Glutamatergic neuron (in vitro differentiated cells): ENCODE results near the gene SWAP70. TPM values are rescaled to one million over a fixed set of nuclear protein-coding genes. Genes with fewer than 3 reads are reported as not detected.

Source experiments
- DNase-seq: peaks from one replicate; pipeline ENCODE4 v3.0.0; 2022
- H3K27ac Mint-ChIP-seq: one replicate; pipeline ENCODE4 v1.8.0; 2020; ENCODE audit warnings: mild to moderate bottlenecking, mixed read lengths, inconsistent platforms; ENCODE audit not compliant: unreplicated experiment
- H3K27me3 Mint-ChIP-seq: one replicate; pipeline ENCODE4 v1.8.0; 2020; ENCODE audit warnings: mild to moderate bottlenecking, moderate library complexity, mixed read lengths, inconsistent platforms; ENCODE audit not compliant: unreplicated experiment
- H3K36me3 Mint-ChIP-seq: one replicate; pipeline ENCODE4 v1.8.0; 2020; ENCODE audit warnings: mild to moderate bottlenecking, mixed read lengths, inconsistent platforms; ENCODE audit not compliant: unreplicated experiment
- H3K4me1 Mint-ChIP-seq: one replicate; pipeline ENCODE4 v1.8.0; 2020; ENCODE audit warnings: mild to moderate bottlenecking, low read depth, mixed read lengths, inconsistent platforms; ENCODE audit not compliant: unreplicated experiment
- H3K4me3 Mint-ChIP-seq: one replicate; pipeline ENCODE4 v1.8.0; 2020; ENCODE audit warnings: mild to moderate bottlenecking, mixed read lengths, inconsistent platforms; ENCODE audit not compliant: unreplicated experiment
- H3K9me3 Mint-ChIP-seq: one replicate; pipeline ENCODE4 v1.8.0; 2020; ENCODE audit warnings: mild to moderate bottlenecking, moderate library complexity, mixed read lengths, inconsistent platforms; ENCODE audit not compliant: unreplicated experiment
- long read RNA-seq: library from polyadenylated mRNA; unstranded; transcript quantifications from one replicate; pipeline ENCODE4 v2.0.0, GENCODE V29; 2020; ENCODE audit not compliant: unreplicated experiment
- total RNA-seq: library from RNA; stranded (reverse); fragmentation: NEBNext Ultra II Directional; extraction: Animal tissue kit (Norgen Biotek cat#: 25700); gene quantifications from one replicate; pipeline ENCODE4 v1.2.1, GENCODE V29; 2021; ENCODE audit not compliant: unreplicated experiment
- TF ChIP-seq, protein P1 (sequence below): fragments of 200-600 bp; sonication (generic); IDR thresholded peaks from one replicate; pipeline ENCODE4 v1.5.0; 2021; ENCODE audit not compliant: partially characterized antibody, unreplicated experiment

SWAP70 gene
- 8.7 TPM for total RNA-seq
- long read RNA-seq, full-length matches to known transcripts, result 3 of 4 reads
- long read RNA-seq, partial matches to known transcripts, result 0 of 4 reads
- long read RNA-seq, other reads (novel, unspliced or antisense), result 1 of 4 reads

DNA sequence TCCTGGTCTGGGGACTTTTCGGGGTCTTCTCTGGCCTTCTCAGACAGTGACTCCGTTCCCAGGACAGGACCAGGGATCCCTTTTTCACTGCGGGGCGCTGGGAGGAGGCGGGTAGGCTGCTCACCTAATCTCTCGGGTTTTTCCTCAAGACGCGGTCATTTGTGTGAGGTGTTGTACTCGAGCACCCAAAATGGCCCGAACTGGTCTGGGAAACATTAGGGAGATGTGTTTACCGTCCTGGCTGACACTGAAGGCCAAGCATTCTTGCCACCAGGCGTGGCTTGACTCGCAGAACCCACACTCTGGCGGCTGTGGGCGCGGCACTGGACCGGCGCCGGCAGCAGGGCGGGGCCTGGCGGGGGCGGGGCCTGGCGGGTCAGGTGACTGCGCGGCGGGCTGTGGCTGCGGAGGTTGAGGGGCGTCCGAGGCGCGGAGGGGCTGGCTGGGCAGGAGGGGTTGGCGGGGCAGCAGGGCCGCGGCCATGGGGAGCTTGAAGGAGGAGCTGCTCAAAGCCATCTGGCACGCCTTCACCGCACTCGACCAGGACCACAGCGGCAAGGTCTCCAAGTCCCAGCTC lies at the start of gene SWAP70:
SWAP70 (plus strand) TSS at position 379 of the 577 bp plus-strand sequence; CDS start at position 482, 103 bp downstream.
- DNase-seq, result peak; percentile 94
- Mint-ChIP-seq H3K36me3 (no peaks in the 10 kb centered on the region), H3K4me1 (peaks cover 2% of the 10 kb centered on the region), H3K27ac (peak within 1 kb of the TSS; percentile 43), H3K4me3 (peak within 1 kb of the TSS; percentile 90), H3K9me3 (no peaks in the 10 kb centered on the region), H3K27me3 (peaks cover 2% of the 10 kb centered on the region)
- TF ChIP-seq, protein P1, sequence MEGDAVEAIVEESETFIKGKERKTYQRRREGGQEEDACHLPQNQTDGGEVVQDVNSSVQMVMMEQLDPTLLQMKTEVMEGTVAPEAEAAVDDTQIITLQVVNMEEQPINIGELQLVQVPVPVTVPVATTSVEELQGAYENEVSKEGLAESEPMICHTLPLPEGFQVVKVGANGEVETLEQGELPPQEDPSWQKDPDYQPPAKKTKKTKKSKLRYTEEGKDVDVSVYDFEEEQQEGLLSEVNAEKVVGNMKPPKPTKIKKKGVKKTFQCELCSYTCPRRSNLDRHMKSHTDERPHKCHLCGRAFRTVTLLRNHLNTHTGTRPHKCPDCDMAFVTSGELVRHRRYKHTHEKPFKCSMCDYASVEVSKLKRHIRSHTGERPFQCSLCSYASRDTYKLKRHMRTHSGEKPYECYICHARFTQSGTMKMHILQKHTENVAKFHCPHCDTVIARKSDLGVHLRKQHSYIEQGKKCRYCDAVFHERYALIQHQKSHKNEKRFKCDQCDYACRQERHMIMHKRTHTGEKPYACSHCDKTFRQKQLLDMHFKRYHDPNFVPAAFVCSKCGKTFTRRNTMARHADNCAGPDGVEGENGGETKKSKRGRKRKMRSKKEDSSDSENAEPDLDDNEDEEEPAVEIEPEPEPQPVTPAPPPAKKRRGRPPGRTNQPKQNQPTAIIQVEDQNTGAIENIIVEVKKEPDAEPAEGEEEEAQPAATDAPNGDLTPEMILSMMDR, result no peak

DNA sequence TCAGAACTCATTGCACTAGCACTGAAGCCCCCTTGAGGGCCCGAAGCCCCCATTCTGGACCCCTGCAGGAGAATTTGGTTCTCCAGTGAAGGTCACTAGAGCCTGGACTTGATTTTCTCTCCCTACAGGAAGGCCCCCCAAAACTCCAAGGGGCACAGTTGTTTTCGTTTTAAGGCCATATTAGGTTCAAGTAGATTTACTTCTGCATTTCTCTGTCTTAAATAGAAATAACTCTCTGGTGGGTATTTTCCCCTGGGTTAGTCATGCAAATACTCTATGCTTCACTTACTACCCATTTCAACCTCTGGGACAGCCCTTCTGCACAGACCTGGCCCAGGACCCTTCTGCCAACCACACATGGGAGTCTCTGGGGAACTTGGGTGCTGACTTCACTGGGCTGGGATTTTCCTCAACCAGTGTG lies 48.8 kb upstream of the SWAP70 start:
- Mint-ChIP-seq H3K27ac (no peak overlapping the region), H3K4me1 (peaks cover 5% of the 10 kb centered on the region), H3K4me3 (no peak overlapping the region), H3K36me3 (no peaks in the 10 kb centered on the region), H3K9me3 (no peaks in the 10 kb centered on the region), H3K27me3 (no peaks in the 10 kb centered on the region)
- TF ChIP-seq, protein P1, result no peak
- DNase-seq, result no peak

DNA sequence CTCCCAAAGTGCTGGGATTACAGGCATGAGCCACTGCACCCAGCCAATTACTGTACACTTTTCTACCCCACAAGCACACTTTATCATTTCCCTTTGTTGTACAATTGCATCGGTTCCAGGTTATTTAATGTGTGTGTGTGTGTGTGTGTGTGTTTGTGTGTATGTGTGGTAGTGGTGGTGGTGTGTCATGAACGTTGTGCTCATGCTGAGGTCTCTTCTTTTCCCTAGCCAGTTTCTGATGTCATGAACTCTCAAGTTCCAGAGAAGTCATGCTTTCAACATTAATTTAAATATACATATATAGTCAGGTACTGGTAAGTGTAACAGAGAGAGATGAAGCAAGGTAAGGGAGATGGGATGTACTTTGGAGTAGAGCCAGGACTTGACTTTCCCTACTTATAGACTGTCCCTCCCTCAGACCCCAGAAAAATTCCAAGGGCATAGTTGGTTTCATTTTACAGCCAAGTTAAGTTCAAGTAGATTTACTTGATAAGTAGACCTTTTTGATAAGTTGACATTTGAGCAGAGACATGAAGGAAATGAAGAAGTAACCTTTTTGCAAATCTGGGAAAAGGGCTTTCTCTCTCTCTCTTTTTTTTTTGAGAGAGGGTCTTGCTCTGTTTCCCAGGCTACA lies 47.7 kb upstream of the SWAP70 start:
- H3K27ac Mint-ChIP-seq, result no peak overlapping the region
- DNase-seq, result no peak
- no peaks in the 10 kb centered on the region for H3K36me3 Mint-ChIP-seq
- TF ChIP-seq, protein P1, result no peak
- H3K27me3 Mint-ChIP-seq, result no peaks in the 10 kb centered on the region
- peaks cover 5% of the 10 kb centered on the region for H3K4me1 Mint-ChIP-seq
- no peaks in the 10 kb centered on the region for H3K9me3 Mint-ChIP-seq
- H3K4me3 Mint-ChIP-seq, result no peak overlapping the region

DNA sequence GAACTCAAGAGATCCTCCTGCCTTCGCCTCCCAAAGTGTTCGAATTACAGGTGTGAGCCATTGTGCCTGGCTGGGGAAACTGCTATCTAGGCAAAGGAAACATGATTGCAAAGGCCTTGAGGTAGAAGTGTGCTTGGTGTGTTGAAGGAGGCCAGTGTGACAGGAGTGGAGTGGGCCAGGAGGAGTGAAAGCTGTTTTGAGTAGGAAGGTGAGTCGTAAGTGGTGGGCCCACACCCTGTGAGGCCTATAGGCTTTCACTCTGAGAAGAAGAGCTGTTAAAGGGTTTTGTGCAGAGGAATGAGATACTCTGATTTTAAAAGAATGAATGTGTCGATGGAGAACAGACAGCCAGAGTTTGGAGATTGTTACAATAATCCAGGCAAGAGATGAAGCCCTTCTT lies 47.0 kb upstream of the SWAP70 start:
- peaks cover 5% of the 10 kb centered on the region for H3K4me1 Mint-ChIP-seq
- no peak overlapping the region for H3K4me3 Mint-ChIP-seq
- TF ChIP-seq, protein P1, result no peak
- no peaks in the 10 kb centered on the region for H3K36me3 Mint-ChIP-seq
- H3K27ac Mint-ChIP-seq, result no peak overlapping the region
- no peaks in the 10 kb centered on the region for H3K27me3 Mint-ChIP-seq
- H3K9me3 Mint-ChIP-seq, result no peaks in the 10 kb centered on the region
- DNase-seq, result no peak

DNA sequence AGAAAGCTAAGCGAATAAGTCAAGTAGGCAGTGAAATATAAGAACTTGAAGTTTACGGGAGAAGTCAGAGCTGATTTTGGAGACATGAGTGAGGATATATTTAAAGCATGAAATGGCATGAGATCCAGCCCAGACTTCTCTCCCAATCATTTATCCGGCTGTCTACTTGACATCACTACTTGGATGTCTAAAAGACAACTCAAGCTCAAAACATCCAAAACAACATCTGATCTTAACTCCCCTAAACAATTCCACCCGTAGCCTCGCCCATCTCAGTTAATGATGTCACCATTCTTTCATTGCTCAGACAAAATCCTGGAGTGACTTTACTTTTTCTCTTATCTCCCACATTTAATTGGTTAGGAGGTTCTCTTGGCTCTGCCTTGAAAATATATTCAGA lies 45.9 kb upstream of the SWAP70 start:
- Mint-ChIP-seq H3K36me3 (no peaks in the 10 kb centered on the region), H3K4me1 (peaks cover 4% of the 10 kb centered on the region), H3K4me3 (no peak overlapping the region), H3K27me3 (no peaks in the 10 kb centered on the region), H3K9me3 (no peaks in the 10 kb centered on the region), H3K27ac (no peak overlapping the region)
- TF ChIP-seq, protein P1, result no peak
- DNase-seq, result no peak
